Spleen (tissue), 11 donors: ENCODE data around the gene KCTD13. TPM values are rescaled to one million over a fixed set of nuclear protein-coding genes. Genes with fewer than 3 reads are reported as not detected.

Source experiments
- DNase-seq: peaks from one replicate; pipeline ENCODE4 v3.0.0-alpha.2; 2020
- H3K27ac ChIP-seq, 8 donors: fragments of 200-600 bp; sonication (generic) in 7 of 8; 1 replicate in 4 of 8; 2 replicates in 4 of 8; pipeline versions ENCODE4 v1.5.0 to v1.8.0; 2016 to 2021; ENCODE audit warnings: inconsistent platforms in 4 of 8, mild to moderate bottlenecking in 4 of 8, moderate library complexity in 1 of 8
- H3K27me3 ChIP-seq, 7 donors: fragments of 200-600 bp; sonication (generic) in 6 of 7; replicated peaks in 1 of 7; 1 replicate in 4 of 7; 2 replicates in 3 of 7; pipeline versions ENCODE4 v1.5.0 to v1.8.0; 2016 to 2021; ENCODE audit warnings: inconsistent platforms in 3 of 7, mild to moderate bottlenecking in 1 of 7
- H3K36me3 ChIP-seq, 6 donors: fragments of 200-600 bp; sonication (generic) in 5 of 6; 1 replicate in 4 of 6; 2 replicates in 2 of 6; pipeline versions ENCODE4 v1.5.0 to v1.8.0; 2016 to 2021; ENCODE audit warnings: inconsistent platforms in 2 of 6
- H3K4me1 ChIP-seq, 6 donors: fragments of 200-600 bp; sonication (generic) in 5 of 6; 1 replicate in 3 of 6; 2 replicates in 3 of 6; pipeline versions ENCODE4 v1.5.0 to v1.8.0; 2016 to 2021; ENCODE audit warnings: inconsistent platforms in 3 of 6
- H3K4me3 ChIP-seq, 8 donors: fragments of 200-600 bp; sonication (generic) in 7 of 8; 1 replicate in 4 of 8; 2 replicates in 4 of 8; pipeline versions ENCODE4 v1.5.0 to v1.8.0; 2016 to 2021; ENCODE audit warnings: inconsistent platforms in 4 of 8, mild to moderate bottlenecking in 4 of 8, moderate library complexity in 2 of 8
- H3K9me3 ChIP-seq, 8 donors: fragments of 200-600 bp; sonication (generic) in 7 of 8; 1 replicate in 4 of 8; 2 replicates in 4 of 8; pipeline versions ENCODE4 v1.5.0 to v1.8.0; 2016 to 2021; ENCODE audit warnings: inconsistent platforms in 4 of 8
- POLR2A ChIP-seq, 3 donors: fragments of 450-650 bp; IDR thresholded peaks; one replicate each; pipeline ENCODE4 v1.5.1; 2017; ENCODE audit warnings: antibody characterized with exemption in 3 of 3, mild to moderate bottlenecking in 1 of 3
- POLR2AphosphoS5 ChIP-seq, 3 donors: sonication (generic); formaldehyde crosslinking; IDR thresholded peaks; one replicate each; pipeline ENCODE4 v1.5.1; 2017; ENCODE audit warnings: antibody characterized with exemption in 3 of 3
- WGBS, 5 donors: extraction: QIAGEN DNeasy Blood & Tissue Kit in 3 of 5; methylation state at CpG; one replicate each; pipeline versions ENCODE4 v1.1.5 to v1.1.7; 2013 to 2018; 5-methylcytosine and 5-hydroxymethylcytosine counted together
- intact Hi-C: fragments of 100-400 bp; cut with DNase I; formaldehyde crosslinking; loops from one replicate; pipeline ENCODE4 v1.15.0; 2023; ENCODE audit warnings: low total_unique reads
- polyA plus RNA-seq, 3 donors: library from polyadenylated mRNA; stranded (reverse); fragments of 200-250 nt; gene quantifications; one replicate each; pipeline ENCODE4 v1.2.1, GENCODE V29; 2013
- total RNA-seq, 7 donors: library from RNA; depleted of rRNA in 3 of 7; stranded (reverse); fragments of >200 nt in 3 of 7; fragmentation: NEBNext Ultra II Directional in 4 of 7; extraction: Animal tissue kit (Norgen Biotek cat#: 25700) in 4 of 7; gene quantifications; one replicate each; pipeline versions ENCODE4 v1.1.0 to v1.2.1, GENCODE V29; 2016 to 2021
- TF ChIP-seq, protein P1 (sequence below), 11 experiments: fragments of 200-600 bp in 7 of 11; fragments of 450-650 bp in 4 of 11; sonication (generic) in 4 of 11; IDR thresholded peaks in 8 of 11; conservative IDR thresholded peaks in 3 of 11; 1 replicate in 7 of 11; 2 replicates in 4 of 11; pipeline versions ENCODE4 v1.4.0 to v1.8.0; 2016 to 2021; ENCODE audit warnings: antibody characterized with exemption in 11 of 11, inconsistent platforms in 4 of 11, mild to moderate bottlenecking in 1 of 11
- donor health status: healthy with polysubstance abuse.
- donor health status: DM: no; HTN: no; CAD: no; lungs with moderate emphysema.
- donor health status: DM: no; HTN: no; CAD: no.
- donor health status: Bipolar disorder and iron deficiency.
- donor health status: healthy.
- donor health status: DM: no; HTN: no; CAD: no.
- donor health status: DM: yes; HTN: yes; CAD: no.

Gene KCTD13
- total and polyA plus RNA-seq, 10 donors: 11.2 to 59.3 (median 27.8) TPM

- Histone ChIP-seq H3K4me3 (peak overlapping the region; percentile 89 to 100 (median 98)), H3K4me1 (peaks cover 12 to 40% (median 29%) of the 10 kb centered on the region in 6 donors), H3K9me3 (no peaks in the 10 kb centered on the region), H3K36me3 (peaks cover 0 to 23% (median 14%) of the 10 kb centered on the region in 6 donors), H3K27ac (peak overlapping the region; percentile 84 to 94 (median 89)), H3K27me3 (no peaks in the 10 kb centered on the region)
- TF ChIP-seq POLR2AphosphoS5 (IDR thresholded peaks at IDR 0.05) (no peak), POLR2A (IDR thresholded peaks at IDR 0.05) (no peak)
- TF ChIP-seq, protein P1, sequence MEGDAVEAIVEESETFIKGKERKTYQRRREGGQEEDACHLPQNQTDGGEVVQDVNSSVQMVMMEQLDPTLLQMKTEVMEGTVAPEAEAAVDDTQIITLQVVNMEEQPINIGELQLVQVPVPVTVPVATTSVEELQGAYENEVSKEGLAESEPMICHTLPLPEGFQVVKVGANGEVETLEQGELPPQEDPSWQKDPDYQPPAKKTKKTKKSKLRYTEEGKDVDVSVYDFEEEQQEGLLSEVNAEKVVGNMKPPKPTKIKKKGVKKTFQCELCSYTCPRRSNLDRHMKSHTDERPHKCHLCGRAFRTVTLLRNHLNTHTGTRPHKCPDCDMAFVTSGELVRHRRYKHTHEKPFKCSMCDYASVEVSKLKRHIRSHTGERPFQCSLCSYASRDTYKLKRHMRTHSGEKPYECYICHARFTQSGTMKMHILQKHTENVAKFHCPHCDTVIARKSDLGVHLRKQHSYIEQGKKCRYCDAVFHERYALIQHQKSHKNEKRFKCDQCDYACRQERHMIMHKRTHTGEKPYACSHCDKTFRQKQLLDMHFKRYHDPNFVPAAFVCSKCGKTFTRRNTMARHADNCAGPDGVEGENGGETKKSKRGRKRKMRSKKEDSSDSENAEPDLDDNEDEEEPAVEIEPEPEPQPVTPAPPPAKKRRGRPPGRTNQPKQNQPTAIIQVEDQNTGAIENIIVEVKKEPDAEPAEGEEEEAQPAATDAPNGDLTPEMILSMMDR (IDR thresholded peaks at IDR 0.05 in 8 of 11, conservative IDR thresholded peaks at IDR 0.05 in 3 of 11): no peak
- WGBS, 5 donors: 9 to 16% (median 14%) methylated on average over 12 of the region's 12 CpGs
- no peak for DNase-seq
- intact Hi-C loops: no loop called here
These were observed 656 bp upstream of the KCTD13 start for GRCh38 chr16:29926711-29927052.

GRCh38 chr16:29925105-29925756, 795 bp downstream of the KCTD13 start:
- peaks cover 0 to 38% (median 23%) of the 10 kb centered on the region in 6 donors for H3K36me3 ChIP-seq
- no peaks in the 10 kb centered on the region for H3K27me3 ChIP-seq
- intact Hi-C loops: no loop called here
- TF ChIP-seq, protein P1 (IDR thresholded peaks at IDR 0.05 in 8 of 11, conservative IDR thresholded peaks at IDR 0.05 in 3 of 11): no peak
- TF ChIP-seq POLR2A (IDR thresholded peaks at IDR 0.05) (no peak), POLR2AphosphoS5 (IDR thresholded peaks at IDR 0.05) (no peak)
- DNase-seq: no peak
- H3K9me3 ChIP-seq: no peaks in the 10 kb centered on the region
- WGBS, 5 donors: 10 to 15% (median 13%) methylated on average over 7 to 9 of the region's 9 CpGs
- peaks cover 12 to 40% (median 29%) of the 10 kb centered on the region in 6 donors for H3K4me1 ChIP-seq
- peak overlapping the region in 6 of 8 donors; percentile 84 to 94 (median 90) for H3K27ac ChIP-seq
- peak overlapping the region; percentile 89 to 100 (median 98) for H3K4me3 ChIP-seq

- Histone ChIP-seq H3K36me3 (peaks cover 3 to 59% (median 38%) of the 10 kb centered on the region in 6 donors), H3K9me3 (no peaks in the 10 kb centered on the region), H3K27ac (no peak overlapping the region), H3K4me1 (peaks cover 12 to 39% (median 29%) of the 10 kb centered on the region in 6 donors), H3K4me3 (no peak overlapping the region), H3K27me3 (no peaks in the 10 kb centered on the region)
- WGBS, 5 donors: 97 to 99% (median 98%) methylated on average over 11 to 12 of the region's 12 CpGs
- intact Hi-C loops: no loop called here
- TF ChIP-seq POLR2AphosphoS5 (IDR thresholded peaks at IDR 0.05) (no peak), POLR2A (IDR thresholded peaks at IDR 0.05) (no peak)
- TF ChIP-seq, protein P1 (IDR thresholded peaks at IDR 0.05 in 8 of 11, conservative IDR thresholded peaks at IDR 0.05 in 3 of 11): no peak
- no peak for DNase-seq
These were observed 3.0 kb downstream of the KCTD13 start for GRCh38 chr16:29922986-29923501.

DNA sequence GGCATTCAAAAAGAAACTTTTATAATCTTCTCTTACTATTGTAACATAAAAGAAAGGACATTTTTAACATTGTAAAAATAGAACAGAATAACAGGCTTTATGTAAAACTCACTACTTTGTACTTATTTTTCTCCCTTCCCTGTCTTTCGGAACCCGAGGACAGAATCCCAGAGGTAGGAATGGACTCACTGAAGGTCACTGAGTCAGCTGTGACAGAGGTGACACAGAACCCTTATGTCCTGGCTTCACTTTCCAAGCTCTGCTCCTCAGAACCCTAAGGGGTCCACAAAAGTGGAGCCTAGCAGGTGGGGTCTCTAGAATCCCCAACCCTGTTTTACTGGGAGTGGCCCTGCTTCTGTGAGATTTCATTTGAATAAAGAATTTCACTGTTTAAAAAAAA, 3.7 kb downstream of the KCTD13 start:
- TF ChIP-seq POLR2A (IDR thresholded peaks at IDR 0.05) (no peak), POLR2AphosphoS5 (IDR thresholded peaks at IDR 0.05) (no peak)
- TF ChIP-seq, protein P1 (IDR thresholded peaks at IDR 0.05 in 8 of 11, conservative IDR thresholded peaks at IDR 0.05 in 3 of 11): no peak

More for the DNA sequence above, 3.7 kb downstream of the KCTD13 start:
- peaks cover 3 to 67% (median 38%) of the 10 kb centered on the region in 6 donors for H3K36me3 ChIP-seq
- no peak overlapping the region for H3K27ac ChIP-seq
- WGBS, 5 donors: 84 to 98% (median 98%) methylated on average over 2 of the region's 2 CpGs
- no peak overlapping the region for H3K4me3 ChIP-seq
- H3K27me3 ChIP-seq: no peaks in the 10 kb centered on the region
- peaks cover 12 to 34% (median 27%) of the 10 kb centered on the region in 6 donors for H3K4me1 ChIP-seq
- H3K9me3 ChIP-seq: no peaks in the 10 kb centered on the region
- DNase-seq: no peak
- intact Hi-C loops: no loop called here
